Transverse colon (tissue), 4 donors: Measurements from ENCODE around the gene DSCAM.

Source experiments
- CTCF ChIP-seq, 5 experiments: fragments of 200-600 bp in 3 of 5; fragments of 450-650 bp in 2 of 5; sonication (generic) in 3 of 5; IDR thresholded peaks; 1 replicate in 2 of 5; 2 replicates in 3 of 5; pipeline ENCODE4 v1.5.1; 2016 to 2017; ENCODE audit warnings: antibody characterized with exemption in 5 of 5, inconsistent platforms in 3 of 5, mild to moderate bottlenecking in 2 of 5, moderate library complexity in 1 of 5
- EP300 ChIP-seq: sonication (generic); formaldehyde crosslinking; IDR thresholded peaks from one replicate; pipeline ENCODE4 v1.6.1; 2017; ENCODE audit warnings: antibody characterized with exemption, low read depth
- POLR2A ChIP-seq: fragments of 450-650 bp; IDR thresholded peaks from one replicate; pipeline ENCODE4 v1.6.1; 2016; ENCODE audit warnings: antibody characterized with exemption, mild to moderate bottlenecking, moderate library complexity
- POLR2AphosphoS5 ChIP-seq, 3 donors: sonication (generic); formaldehyde crosslinking; IDR thresholded peaks; one replicate each; pipeline ENCODE4 v1.6.1; 2016; ENCODE audit warnings: antibody characterized with exemption in 3 of 3

- TF ChIP-seq CTCF (IDR thresholded peaks at IDR 0.05) (no peak), POLR2A (no peak), EP300 (no peak), POLR2AphosphoS5 (IDR thresholded peaks at IDR 0.05) (no peak)
Observed at GRCh38 chr21:40056031-40056430, 790.9 kb downstream of the DSCAM start.
